C4-2B (cell line): ENCODE data around the gene RBM15B.

Experiments used
- H3K27ac ChIP-seq: fragments of 450-650 bp; 2 replicates; pipeline ENCODE4 v1.5.1; 2017
- ZFX ChIP-seq: fragments of 450-650 bp; IDR thresholded peaks from 2 replicates; pipeline ENCODE4 v1.6.1; 2017
- TF ChIP-seq, protein P1 (sequence below): fragments of 450-650 bp; conservative IDR thresholded peaks from 2 replicates; pipeline ENCODE4 v1.5.1; 2017; ENCODE audit warnings: mild to moderate bottlenecking

The RBM15B gene

DNA sequence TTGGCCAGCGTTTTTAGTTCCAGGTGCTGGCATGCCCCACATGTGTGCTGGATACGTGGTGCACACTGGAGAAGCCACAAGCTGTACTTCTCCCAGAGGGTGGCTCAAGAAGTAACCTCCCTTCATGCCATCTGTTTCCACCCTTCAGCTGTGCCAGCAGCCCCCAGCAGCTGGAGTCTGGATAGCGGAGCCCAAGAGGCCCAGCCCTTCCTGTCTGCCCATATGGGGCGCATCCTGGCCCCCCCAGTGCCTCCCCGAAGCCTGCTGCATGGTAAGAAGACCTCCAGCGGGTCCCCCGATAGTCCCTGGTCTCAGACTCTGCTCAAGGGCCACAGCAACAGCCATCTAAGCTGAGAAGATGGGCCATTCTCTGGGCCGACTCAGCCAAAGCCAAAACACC, 11.8 kb upstream of the RBM15B start:
- H3K27ac ChIP-seq: no peak overlapping the region
- TF ChIP-seq ZFX: no peak
- TF ChIP-seq, protein P1, sequence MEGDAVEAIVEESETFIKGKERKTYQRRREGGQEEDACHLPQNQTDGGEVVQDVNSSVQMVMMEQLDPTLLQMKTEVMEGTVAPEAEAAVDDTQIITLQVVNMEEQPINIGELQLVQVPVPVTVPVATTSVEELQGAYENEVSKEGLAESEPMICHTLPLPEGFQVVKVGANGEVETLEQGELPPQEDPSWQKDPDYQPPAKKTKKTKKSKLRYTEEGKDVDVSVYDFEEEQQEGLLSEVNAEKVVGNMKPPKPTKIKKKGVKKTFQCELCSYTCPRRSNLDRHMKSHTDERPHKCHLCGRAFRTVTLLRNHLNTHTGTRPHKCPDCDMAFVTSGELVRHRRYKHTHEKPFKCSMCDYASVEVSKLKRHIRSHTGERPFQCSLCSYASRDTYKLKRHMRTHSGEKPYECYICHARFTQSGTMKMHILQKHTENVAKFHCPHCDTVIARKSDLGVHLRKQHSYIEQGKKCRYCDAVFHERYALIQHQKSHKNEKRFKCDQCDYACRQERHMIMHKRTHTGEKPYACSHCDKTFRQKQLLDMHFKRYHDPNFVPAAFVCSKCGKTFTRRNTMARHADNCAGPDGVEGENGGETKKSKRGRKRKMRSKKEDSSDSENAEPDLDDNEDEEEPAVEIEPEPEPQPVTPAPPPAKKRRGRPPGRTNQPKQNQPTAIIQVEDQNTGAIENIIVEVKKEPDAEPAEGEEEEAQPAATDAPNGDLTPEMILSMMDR: no peak

GRCh38 chr3:51379746-51380455, 11.2 kb upstream of the RBM15B start:
- H3K27ac ChIP-seq: no peak overlapping the region
- TF ChIP-seq ZFX: no peak
- TF ChIP-seq, protein P1: no peak

DNA sequence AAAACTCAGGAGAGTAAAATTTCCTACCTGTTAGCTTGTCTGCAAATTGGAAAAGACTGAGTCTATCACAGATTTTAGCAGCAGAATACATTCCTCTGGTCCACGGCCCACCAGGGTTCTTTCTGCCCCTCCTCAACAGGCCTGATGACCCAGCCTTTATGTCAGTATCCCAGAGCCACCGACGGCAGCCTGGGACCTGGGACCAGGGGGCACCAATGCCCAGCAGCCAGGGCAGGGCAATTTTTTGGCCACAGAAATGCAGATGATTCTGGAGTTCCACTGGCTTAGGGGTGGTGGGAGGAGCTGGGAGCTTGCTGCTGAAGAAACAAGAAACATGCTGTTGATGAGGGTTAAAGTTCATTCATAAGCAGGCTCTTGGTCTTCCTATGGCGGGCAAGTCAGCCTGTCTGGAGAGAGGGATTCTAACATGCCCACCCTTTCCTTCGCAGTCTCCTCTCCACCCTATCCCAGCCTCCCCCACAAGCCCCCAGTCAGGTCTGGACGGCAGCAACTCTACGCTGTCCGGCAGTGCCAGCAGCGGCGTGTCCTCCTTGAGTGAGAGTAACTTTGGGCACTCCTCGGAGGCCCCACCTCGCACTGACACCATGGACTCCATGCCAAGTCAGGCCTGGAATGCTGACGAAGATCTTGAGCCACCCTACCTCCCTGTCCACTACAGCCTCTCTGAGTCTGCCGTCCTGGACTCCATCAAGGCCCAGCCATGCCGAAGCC, 10.3 kb upstream of the RBM15B start:
- TF ChIP-seq, protein P1: no peak
- no peak for TF ChIP-seq ZFX
- H3K27ac ChIP-seq: no peak overlapping the region

GRCh38 chr3:51381333-51381705, 9.8 kb upstream of the RBM15B start:
- H3K27ac ChIP-seq: no peak overlapping the region
- TF ChIP-seq, protein P1: no peak
- no peak for TF ChIP-seq ZFX

- no peak overlapping the region for H3K27ac ChIP-seq
- TF ChIP-seq ZFX: no peak
- TF ChIP-seq, protein P1: no peak
These were observed 8.9 kb upstream of the RBM15B start for GRCh38 chr3:51382076-51382745.

GRCh38 chr3:51382947-51383578, 8.0 kb upstream of the RBM15B start:
- no peak for TF ChIP-seq ZFX
- TF ChIP-seq, protein P1: no peak
- H3K27ac ChIP-seq: no peak overlapping the region
